Right cardiac atrium (tissue), 5 donors: ENCODE data around the gene ART3. TPM values are rescaled to one million over a fixed set of nuclear protein-coding genes. Genes with fewer than 3 reads are reported as not detected.
"Not testable (repeated sequence)": the region's sequence is repeated elsewhere in the genome, so short reads cannot be mapped to it uniquely, and the experiment has no call there.

Experiments
- ATAC-seq, 2 donors: fragments of 200-7000 bp; cut with Tn5 transposase; one replicate each; pipeline versions ENCODE4 v1.8.0 to v1.9.1; 2020; ENCODE audit warnings: moderate library complexity in 2 of 2, mild to moderate bottlenecking in 1 of 2
- DNase-seq, 3 donors: peaks; one replicate each; pipeline ENCODE4 v3.0.0-alpha.2; 2020
- H3K27ac ChIP-seq: one replicate; pipeline ENCODE4 v1.5.1; 2013; ENCODE audit warnings: mild to moderate bottlenecking, low read length, control low read depth, moderate library complexity
- H3K27me3 ChIP-seq: one replicate; pipeline ENCODE4 v1.6.1; 2013; ENCODE audit not compliant: control insufficient read depth, insufficient read depth
- H3K4me1 ChIP-seq: one replicate; pipeline ENCODE4 v1.6.1; 2013; ENCODE audit warnings: low read length; ENCODE audit not compliant: control insufficient read depth, insufficient read depth
- H3K4me3 ChIP-seq: one replicate; pipeline ENCODE4 v1.5.1; 2013; ENCODE audit warnings: low read length, control low read depth
- H3K9me3 ChIP-seq: one replicate; pipeline ENCODE4 v1.6.1; 2013; ENCODE audit warnings: low read length; ENCODE audit not compliant: control insufficient read depth
- WGBS: extraction: QIAGEN DNeasy Blood & Tissue Kit; methylation state at CpG from one replicate; pipeline ENCODE4 v1.1.7; 2013; 5-methylcytosine and 5-hydroxymethylcytosine counted together
- intact Hi-C, 4 donors: fragments of 100-400 bp; cut with DNase I; formaldehyde crosslinking; loops; one replicate each; pipeline versions ENCODE4 v1.11.0 to v1.14.0; 2022 to 2023
- long read RNA-seq, 4 donors: library from polyadenylated mRNA; unstranded; transcript quantifications; one replicate each; pipeline ENCODE4 v2.0.0, GENCODE V29; 2020 to 2021
- polyA plus RNA-seq: library from polyadenylated mRNA; stranded (reverse); fragments of 200-250 nt; gene quantifications from one replicate; pipeline ENCODE4 v1.2.3, GENCODE V29; 2013
- total RNA-seq, 4 donors: library from RNA; stranded (reverse); fragmentation: NEBNext Ultra II Directional; extraction: Animal tissue kit (Norgen Biotek cat#: 25700); gene quantifications; one replicate each; pipeline ENCODE4 v1.2.1, GENCODE V29; 2021
- donor health status: healthy with polysubstance abuse.
- donor health status: DM: no; HTN: yes; CAD: no.
- donor health status: DM: no; HTN: no; CAD: no.
- donor health status: DM: no; HTN: yes; CAD: no; lungs with severe emphysema.
- donor health status: DM: yes; HTN: yes; CAD: no.

Gene ART3
- total RNA-seq: 100 to 1,000 TPM in 2 of 4 donors, 10 to 100 TPM in 2; 72.7 to 311 (median 112) TPM
- polyA plus RNA-seq: 149 TPM
- long read RNA-seq, donor 1, partial matches to known transcripts: 4 of 74 reads
- long read RNA-seq, donor 1, other reads (novel, unspliced or antisense): 65 of 74 reads
- long read RNA-seq, donor 2, partial matches to known transcripts: 5 of 48 reads
- long read RNA-seq, donor 2, other reads (novel, unspliced or antisense): 41 of 48 reads
- long read RNA-seq, donor 3, transcript ART3-203 (12 exons, 1,561 nt): major isoform, 15 of 160 reads
- long read RNA-seq, donor 3, transcript ART3-202 (11 exons, 1,528 nt): minor isoform, 6 of 160 reads
- long read RNA-seq, donor 3, partial matches to known transcripts: 7 of 160 reads
- long read RNA-seq, donor 3, other reads (novel, unspliced or antisense): 132 of 160 reads
- long read RNA-seq, donor 4, partial matches to known transcripts: 10 of 138 reads
- long read RNA-seq, donor 4, other reads (novel, unspliced or antisense): 127 of 138 reads

- intact Hi-C loops: no loop called here
- H3K4me3 ChIP-seq: peak within 1 kb of the TSS; percentile 53
- no peaks in the 10 kb centered on the region for H3K27me3 ChIP-seq
- peak within 1 kb of the TSS; percentile 72 for H3K27ac ChIP-seq
- no peak for DNase-seq
- no peaks in the 10 kb centered on the region for H3K9me3 ChIP-seq
- H3K4me1 ChIP-seq: no peaks in the 10 kb centered on the region
- peak; percentile 82 to 91 for ATAC-seq
- WGBS: 24% methylated on average over 1 of the region's 1 CpG
These were observed at the start of gene ART3 for GRCh38 chr4:76074468-76074867. ART3 (plus strand) TSS chr4:76074709; CDS start chr4:76075890, 1,181 bp downstream.

- 16% methylated on average over 6 of the region's 6 CpGs for WGBS
- intact Hi-C loops: no loop called here
- no peak for DNase-seq
- no peaks in the 10 kb centered on the region for H3K9me3 ChIP-seq
- ATAC-seq: peak in 1 of 2 donors; percentile 21
- no peak overlapping the region for H3K27ac ChIP-seq
- H3K4me1 ChIP-seq: no peaks in the 10 kb centered on the region
- H3K4me3 ChIP-seq: peak overlapping the region; percentile 46
- H3K27me3 ChIP-seq: no peaks in the 10 kb centered on the region
These were observed 46.2 kb upstream of the ART3 start for GRCh38 chr4:76028350-76028765.

- no peak for ATAC-seq
- no peak for DNase-seq
These were observed 45.2 kb upstream of the ART3 start for GRCh38 chr4:76029300-76029699.

GRCh38 chr4:76035141-76035540 is 39.4 kb upstream of the ART3 start:
- Histone ChIP-seq H3K27ac (no peak overlapping the region), H3K4me1 (no peaks in the 10 kb centered on the region), H3K4me3 (no peak overlapping the region), H3K9me3 (no peaks in the 10 kb centered on the region), H3K27me3 (no peaks in the 10 kb centered on the region)
- no peak for ATAC-seq
- 64% methylated on average over 3 of the region's 3 CpGs for WGBS
- DNase-seq: no peak
- intact Hi-C loops: no loop called here

More at GRCh38 chr4:76029300-76029699, 45.2 kb upstream of the ART3 start:
- Histone ChIP-seq H3K9me3 (no peaks in the 10 kb centered on the region), H3K4me3 (no peak overlapping the region), H3K27me3 (no peaks in the 10 kb centered on the region), H3K4me1 (no peaks in the 10 kb centered on the region), H3K27ac (no peak overlapping the region)
- intact Hi-C loops: no loop called here
- 75% methylated on average over 2 of the region's 2 CpGs for WGBS

- WGBS: 61% methylated on average over 2 of the region's 2 CpGs
- H3K9me3 ChIP-seq: no peaks in the 10 kb centered on the region
- ATAC-seq (no peak), DNase-seq (no peak)
- H3K4me1 ChIP-seq: no peaks in the 10 kb centered on the region
- no peak within 1 kb of the TSS for H3K4me3 ChIP-seq
- intact Hi-C loops: no loop called here
- no peak within 1 kb of the TSS for H3K27ac ChIP-seq
- no peaks in the 10 kb centered on the region for H3K27me3 ChIP-seq
These were observed 38.6 kb upstream of the ART3 start, which contains the start of gene CXCL11 for GRCh38 chr4:76035799-76036380. CXCL11 (minus strand) TSS chr4:76036070; CDS start chr4:76035987, 83 bp downstream.

- ATAC-seq (no peak), DNase-seq (no peak)
- WGBS: 90% methylated on average over 3 of the region's 3 CpGs
- H3K27me3 ChIP-seq: no peaks in the 10 kb centered on the region
- H3K27ac ChIP-seq: no peak overlapping the region
- no peaks in the 10 kb centered on the region for H3K4me1 ChIP-seq
- no peak overlapping the region for H3K4me3 ChIP-seq
- intact Hi-C loops: no loop called here
- no peaks in the 10 kb centered on the region for H3K9me3 ChIP-seq
These were observed 37.7 kb upstream of the ART3 start for GRCh38 chr4:76036855-76037254.

GRCh38 chr4:76042241-76042998 is 32.1 kb upstream of the ART3 start:
- intact Hi-C loops, H3K27ac ChIP-seq, ATAC-seq, H3K27me3 ChIP-seq, H3K4me1 ChIP-seq, DNase-seq, H3K4me3 ChIP-seq, H3K9me3 ChIP-seq: not testable (repeated sequence)
- WGBS: 81% methylated on average over 16 of the region's 18 CpGs

- H3K9me3 ChIP-seq, DNase-seq, intact Hi-C loops, H3K4me1 ChIP-seq, H3K4me3 ChIP-seq, ATAC-seq, H3K27me3 ChIP-seq, H3K27ac ChIP-seq: not testable (repeated sequence)
- 97% methylated on average over 18 of the region's 18 CpGs for WGBS
These were observed 31.2 kb upstream of the ART3 start for GRCh38 chr4:76043306-76043705.

GRCh38 chr4:76044686-76045085 is 29.8 kb upstream of the ART3 start:
- intact Hi-C loops, H3K27ac ChIP-seq, H3K9me3 ChIP-seq, H3K27me3 ChIP-seq, DNase-seq, ATAC-seq, H3K4me3 ChIP-seq, H3K4me1 ChIP-seq: not testable (repeated sequence)
- WGBS: 78% methylated on average over 4 of the region's 4 CpGs

- WGBS: 86% methylated on average over 17 of the region's 17 CpGs
- H3K4me1 ChIP-seq, H3K4me3 ChIP-seq, H3K27ac ChIP-seq, H3K27me3 ChIP-seq, H3K9me3 ChIP-seq, intact Hi-C loops, ATAC-seq, DNase-seq: not testable (repeated sequence)
These were observed 24.6 kb upstream of the ART3 start for GRCh38 chr4:76049860-76050416.
